ENCODE data around the gene MCUB.
A peak's percentile ranks its signal among the peaks of the same experiment; 100 is the strongest.
"Not testable (repeated sequence)": the region's sequence is repeated elsewhere in the genome, so short reads cannot be mapped to it uniquely, and the experiment has no call there.

Gene MCUB

GRCh38 chr4:109557433-109557832 lies 2.6 kb upstream of the MCUB start:
- H3K9me3 ChIP-seq (ENCODE audit: insufficient read depth, low read length): no peaks in the 10 kb centered on the region
- peaks cover 13% of the 10 kb centered on the region for H3K79me2 ChIP-seq (ENCODE audit: insufficient read depth, low read length)
- no peaks in the 10 kb centered on the region for H3K27me3 ChIP-seq (ENCODE audit: low read length)
- H3K36me3 ChIP-seq (ENCODE audit: low read length): no peaks in the 10 kb centered on the region
- TF ChIP-seq EZH2phosphoT487 (conservative IDR thresholded peaks at IDR 0.05; ENCODE audit: low read length) (no peak), CTCF (IDR thresholded peaks at IDR 0.05; ENCODE audit: insufficient read depth, low read length, poor library complexity, severe bottlenecking) (no peak)
- no peak overlapping the region for H3K27ac ChIP-seq (ENCODE audit: low read depth, low read length)
- no peak overlapping the region for H3K4me3 ChIP-seq (ENCODE audit: insufficient read depth, low read length, poor library complexity, severe bottlenecking)
- H3K9ac ChIP-seq (ENCODE audit: low read length): no peak overlapping the region
- H3K4me2 ChIP-seq (ENCODE audit: low read depth, low read length, poor library complexity, severe bottlenecking): no peak overlapping the region
- no peak overlapping the region for H2AFZ ChIP-seq (ENCODE audit: low read depth, low read length, severe bottlenecking)
- H3K9me2 ChIP-seq (replicated peaks; ENCODE audit: insufficient read depth, low read length): no peaks in the 10 kb centered on the region
- 0 out of 2 replicates have a peak, but pooled peaks cover 4% of the 10 kb centered on the region for H3F3A ChIP-seq (ENCODE audit: insufficient read depth)
- H4K20me1 ChIP-seq (ENCODE audit: low read depth, low read length): no peaks in the 10 kb centered on the region

- not testable (repeated sequence) for H3K27ac ChIP-seq (ENCODE audit: low read depth, low read length); H3K9me3 ChIP-seq (ENCODE audit: insufficient read depth, low read length); H2AFZ ChIP-seq (ENCODE audit: low read depth, low read length, severe bottlenecking); H3K36me3 ChIP-seq (ENCODE audit: low read length); H3K9me2 ChIP-seq (replicated peaks; ENCODE audit: insufficient read depth, low read length); H3K9ac ChIP-seq (ENCODE audit: low read length); H3K4me3 ChIP-seq (ENCODE audit: insufficient read depth, low read length, poor library complexity, severe bottlenecking); H3K27me3 ChIP-seq (ENCODE audit: low read length); H4K20me1 ChIP-seq (ENCODE audit: low read depth, low read length); H3F3A ChIP-seq (ENCODE audit: insufficient read depth); H3K4me2 ChIP-seq (ENCODE audit: low read depth, low read length, poor library complexity, severe bottlenecking)
- peaks cover 19% of the 10 kb centered on the region for H3K79me2 ChIP-seq (ENCODE audit: insufficient read depth, low read length)
These were observed 2.0 kb upstream of the MCUB start for GRCh38 chr4:109558095-109558494.

- TF ChIP-seq CTCF (IDR thresholded peaks at IDR 0.05; ENCODE audit: insufficient read depth, low read length, poor library complexity, severe bottlenecking) (no peak), EZH2phosphoT487 (conservative IDR thresholded peaks at IDR 0.05; ENCODE audit: low read length) (no peak)
- peak overlapping the region; percentile 76 for H2AFZ ChIP-seq (ENCODE audit: low read depth, low read length, severe bottlenecking)
- H3K79me2 ChIP-seq (ENCODE audit: insufficient read depth, low read length): peaks cover 35% of the 10 kb centered on the region
- no peaks in the 10 kb centered on the region for H3K27me3 ChIP-seq (ENCODE audit: low read length)
- H3F3A ChIP-seq (ENCODE audit: insufficient read depth): 0 out of 2 replicates have a peak, but pooled peaks cover 7% of the 10 kb centered on the region
- peak overlapping the region; percentile 80 for H3K4me3 ChIP-seq (ENCODE audit: insufficient read depth, low read length, poor library complexity, severe bottlenecking)
- H3K9ac ChIP-seq (ENCODE audit: low read length): peak overlapping the region; percentile 87
- H3K36me3 ChIP-seq (ENCODE audit: low read length): no peaks in the 10 kb centered on the region
- peak overlapping the region; percentile 79 for H3K4me2 ChIP-seq (ENCODE audit: low read depth, low read length, poor library complexity, severe bottlenecking)
- no peaks in the 10 kb centered on the region for H3K9me3 ChIP-seq (ENCODE audit: insufficient read depth, low read length)
- H4K20me1 ChIP-seq (ENCODE audit: low read depth, low read length): no peaks in the 10 kb centered on the region
- peak overlapping the region; percentile 37; the same call in 1 of the 2 replicates for H3K27ac ChIP-seq (ENCODE audit: low read depth, low read length)
- no peaks in the 10 kb centered on the region for H3K9me2 ChIP-seq (replicated peaks; ENCODE audit: insufficient read depth, low read length)
These were observed 442 bp upstream of the MCUB start for GRCh38 chr4:109559625-109559982.

- Histone ChIP-seq H3K79me2 (ENCODE audit: insufficient read depth, low read length) (peaks cover 44% of the 10 kb centered on the region), H3K36me3 (ENCODE audit: low read length) (no peaks in the 10 kb centered on the region), H3K9ac (ENCODE audit: low read length) (peak overlapping the region; percentile 87), H3K4me2 (ENCODE audit: low read depth, low read length, poor library complexity, severe bottlenecking) (peak overlapping the region; percentile 97), H3K9me3 (ENCODE audit: insufficient read depth, low read length) (no peaks in the 10 kb centered on the region), H3K9me2 (replicated peaks; ENCODE audit: insufficient read depth, low read length) (no peaks in the 10 kb centered on the region), H3K4me3 (ENCODE audit: insufficient read depth, low read length, poor library complexity, severe bottlenecking) (peak overlapping the region; percentile 80), H3F3A (ENCODE audit: insufficient read depth) (0 out of 2 replicates have a peak, but pooled peaks cover 7% of the 10 kb centered on the region), H4K20me1 (ENCODE audit: low read depth, low read length) (no peaks in the 10 kb centered on the region), H3K27me3 (ENCODE audit: low read length) (no peaks in the 10 kb centered on the region), H3K27ac (ENCODE audit: low read depth, low read length) (peak overlapping the region; percentile 90), H2AFZ (ENCODE audit: low read depth, low read length, severe bottlenecking) (peak overlapping the region; percentile 54)
- TF ChIP-seq EZH2phosphoT487 (conservative IDR thresholded peaks at IDR 0.05; ENCODE audit: low read length) (no peak), CTCF (IDR thresholded peaks at IDR 0.05; ENCODE audit: insufficient read depth, low read length, poor library complexity, severe bottlenecking) (no peak)
These were observed 828 bp downstream of the MCUB start for GRCh38 chr4:109560687-109561461.

All from SU-DHL-6 (cell line).